ENCODE results near the gene ARHGEF9.
"Not testable (repeated sequence)": the region's sequence is repeated elsewhere in the genome, so short reads cannot be mapped to it uniquely, and the experiment has no call there.

Gene ARHGEF9

DNA sequence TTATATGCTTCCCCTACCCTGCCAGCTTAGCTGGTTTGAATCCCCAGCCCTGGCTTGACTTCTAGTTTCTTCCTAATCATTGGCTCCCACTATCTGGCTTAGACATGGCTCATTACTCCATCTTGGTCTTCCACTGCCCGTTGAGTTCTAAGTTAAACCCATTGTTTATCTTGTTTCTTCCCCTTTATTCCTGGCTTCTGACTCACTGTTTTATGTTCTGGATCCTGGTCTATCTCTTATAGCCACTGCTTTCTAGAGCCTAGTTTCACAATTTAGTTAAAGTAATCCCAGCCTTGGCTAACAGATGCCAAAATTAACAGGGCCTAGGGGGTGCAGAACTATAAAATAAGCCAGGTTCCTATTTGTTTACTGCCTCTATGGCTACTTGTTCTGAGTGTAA, 120.9 kb downstream of the ARHGEF9 start:
- DNase-seq (ENCODE audit: low spot score): no peak

DNA sequence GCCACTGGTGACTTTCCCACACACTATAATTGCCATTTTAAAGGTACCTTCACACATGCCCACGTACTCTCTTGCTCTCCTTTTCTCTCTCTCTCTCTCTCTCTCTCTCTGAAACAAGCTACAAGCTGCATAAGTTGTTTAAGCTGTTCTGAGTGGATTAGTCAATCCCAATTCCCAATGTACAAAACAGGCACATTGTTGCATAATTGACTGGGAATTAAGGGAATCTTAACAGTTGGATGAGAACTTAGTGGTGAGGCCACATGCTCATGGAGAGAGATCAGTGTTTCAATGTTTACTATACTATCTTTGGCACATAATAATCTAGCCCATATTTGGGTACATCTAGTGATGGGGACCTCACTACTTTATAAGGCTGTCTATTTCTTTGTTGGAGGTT, 123.3 kb downstream of the ARHGEF9 start:
- DNase-seq (ENCODE audit: low spot score): no peak
- TF ChIP-seq, protein P1, sequence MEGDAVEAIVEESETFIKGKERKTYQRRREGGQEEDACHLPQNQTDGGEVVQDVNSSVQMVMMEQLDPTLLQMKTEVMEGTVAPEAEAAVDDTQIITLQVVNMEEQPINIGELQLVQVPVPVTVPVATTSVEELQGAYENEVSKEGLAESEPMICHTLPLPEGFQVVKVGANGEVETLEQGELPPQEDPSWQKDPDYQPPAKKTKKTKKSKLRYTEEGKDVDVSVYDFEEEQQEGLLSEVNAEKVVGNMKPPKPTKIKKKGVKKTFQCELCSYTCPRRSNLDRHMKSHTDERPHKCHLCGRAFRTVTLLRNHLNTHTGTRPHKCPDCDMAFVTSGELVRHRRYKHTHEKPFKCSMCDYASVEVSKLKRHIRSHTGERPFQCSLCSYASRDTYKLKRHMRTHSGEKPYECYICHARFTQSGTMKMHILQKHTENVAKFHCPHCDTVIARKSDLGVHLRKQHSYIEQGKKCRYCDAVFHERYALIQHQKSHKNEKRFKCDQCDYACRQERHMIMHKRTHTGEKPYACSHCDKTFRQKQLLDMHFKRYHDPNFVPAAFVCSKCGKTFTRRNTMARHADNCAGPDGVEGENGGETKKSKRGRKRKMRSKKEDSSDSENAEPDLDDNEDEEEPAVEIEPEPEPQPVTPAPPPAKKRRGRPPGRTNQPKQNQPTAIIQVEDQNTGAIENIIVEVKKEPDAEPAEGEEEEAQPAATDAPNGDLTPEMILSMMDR (IDR thresholded peaks at IDR 0.05; ENCODE audit: extremely low read depth, missing control alignments): no peak

More for the DNA sequence above, 120.9 kb downstream of the ARHGEF9 start:
- TF ChIP-seq, protein P1 (IDR thresholded peaks at IDR 0.05; ENCODE audit: extremely low read depth, missing control alignments): no peak

DNA sequence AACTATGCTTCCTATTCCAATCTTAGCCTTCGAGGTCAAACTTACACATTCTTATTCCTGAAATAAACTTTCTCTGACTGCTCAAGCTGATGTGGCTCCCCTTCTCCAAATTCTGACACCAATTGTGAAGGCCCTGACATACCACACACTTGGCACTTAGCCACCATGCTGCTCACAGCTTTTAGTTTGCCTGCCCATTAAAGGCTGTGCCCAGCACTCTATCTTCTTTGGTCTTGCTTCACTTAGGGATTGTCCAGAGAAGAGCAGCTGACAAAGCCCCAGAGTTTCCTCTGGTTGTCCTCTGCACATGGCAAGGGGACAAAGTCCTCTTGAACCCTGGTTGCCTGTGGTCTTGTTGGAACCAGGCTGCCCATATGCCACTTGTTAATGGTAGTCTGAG, 126.1 kb downstream of the ARHGEF9 start:
- no peak for DNase-seq (ENCODE audit: low spot score)
- TF ChIP-seq, protein P1 (IDR thresholded peaks at IDR 0.05; ENCODE audit: extremely low read depth, missing control alignments): no peak

DNA sequence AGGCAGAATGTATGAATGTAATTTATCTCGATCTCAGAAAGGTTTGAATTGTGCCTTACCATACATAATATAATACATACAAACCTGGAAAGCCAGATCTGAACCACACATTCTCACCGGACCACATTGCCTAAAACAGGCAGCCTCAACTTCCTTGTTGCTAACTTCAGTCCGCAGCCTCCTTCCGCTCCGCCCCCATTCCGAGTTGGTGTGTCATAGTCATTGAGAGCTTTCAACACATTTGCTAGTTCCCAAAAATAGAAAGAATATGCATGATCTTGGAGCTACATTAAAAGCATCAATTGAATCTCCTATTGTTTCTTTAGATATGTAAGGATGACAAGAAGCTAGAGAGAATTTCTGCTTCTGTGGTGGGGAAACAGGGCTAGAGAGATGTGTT, 127.2 kb downstream of the ARHGEF9 start:
- no peak for DNase-seq (ENCODE audit: low spot score)
- TF ChIP-seq, protein P1 (IDR thresholded peaks at IDR 0.05; ENCODE audit: extremely low read depth, missing control alignments): no peak

DNA sequence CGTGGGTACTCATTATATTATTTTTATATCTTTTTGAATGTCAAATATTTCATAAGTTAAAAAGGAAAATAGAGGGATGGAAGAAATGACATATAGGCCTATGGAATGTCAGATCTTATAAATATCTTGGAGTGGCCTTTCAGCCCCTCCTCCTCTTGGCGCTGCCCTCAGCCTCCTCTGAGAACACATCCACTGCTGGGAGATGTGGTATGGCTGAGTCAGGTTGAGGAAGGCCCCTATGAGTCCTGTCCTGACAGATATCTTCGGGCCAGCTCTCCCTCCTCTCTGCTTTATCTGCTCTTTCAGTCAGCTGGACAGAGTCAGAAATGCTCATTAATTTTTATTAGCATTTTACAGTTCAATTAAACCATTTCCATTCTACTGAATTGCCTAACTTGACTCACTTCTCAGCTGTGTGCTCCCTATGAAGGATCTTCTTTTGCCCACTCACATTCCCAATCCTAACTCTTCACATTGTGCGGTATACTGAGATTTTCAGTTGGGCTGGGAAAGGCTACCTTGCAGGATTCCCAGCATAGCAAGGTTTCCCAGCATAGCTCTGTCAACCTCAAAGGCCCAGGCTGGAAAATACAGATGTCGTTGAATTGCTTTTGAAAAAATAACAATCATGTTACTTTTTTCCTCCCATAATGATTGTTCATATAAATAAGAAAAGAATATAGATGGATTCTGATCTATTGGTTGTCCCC, 128.0 kb downstream of the ARHGEF9 start:
- DNase-seq (ENCODE audit: low spot score): no peak
- TF ChIP-seq, protein P1 (IDR thresholded peaks at IDR 0.05; ENCODE audit: extremely low read depth, missing control alignments): no peak

DNA sequence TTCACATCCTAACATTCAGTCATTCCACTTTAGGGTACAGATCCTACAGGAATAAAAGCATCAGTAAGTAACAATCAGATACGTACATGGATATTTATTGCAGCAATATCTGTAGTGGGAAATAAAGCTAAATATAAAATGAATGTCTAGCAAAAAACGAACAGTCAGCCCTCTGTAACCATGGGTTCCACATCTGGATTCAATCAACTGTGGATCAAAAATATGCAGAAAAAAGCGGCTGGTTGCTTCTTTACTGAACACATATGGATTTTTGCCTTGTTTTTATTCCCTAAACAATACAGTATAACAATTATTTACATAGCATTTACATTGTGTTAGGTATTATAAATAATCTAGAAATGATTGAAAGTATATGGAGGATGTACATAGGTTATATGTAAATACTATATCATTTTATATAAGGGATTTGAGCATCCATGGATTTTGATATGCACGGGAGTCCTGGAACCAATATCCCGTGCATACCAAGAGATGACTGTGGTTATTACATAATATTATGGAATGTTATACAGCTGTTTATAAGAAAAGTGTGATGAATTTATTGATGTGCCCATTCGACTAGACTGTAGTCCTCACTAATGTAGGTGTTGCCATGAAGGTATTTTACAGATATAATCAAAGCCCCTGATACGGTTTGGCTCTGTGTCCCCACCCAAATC, 132.8 kb downstream of the ARHGEF9 start:
- no peak for DNase-seq (ENCODE audit: low spot score)
- TF ChIP-seq, protein P1 (IDR thresholded peaks at IDR 0.05; ENCODE audit: extremely low read depth, missing control alignments): no peak

DNA sequence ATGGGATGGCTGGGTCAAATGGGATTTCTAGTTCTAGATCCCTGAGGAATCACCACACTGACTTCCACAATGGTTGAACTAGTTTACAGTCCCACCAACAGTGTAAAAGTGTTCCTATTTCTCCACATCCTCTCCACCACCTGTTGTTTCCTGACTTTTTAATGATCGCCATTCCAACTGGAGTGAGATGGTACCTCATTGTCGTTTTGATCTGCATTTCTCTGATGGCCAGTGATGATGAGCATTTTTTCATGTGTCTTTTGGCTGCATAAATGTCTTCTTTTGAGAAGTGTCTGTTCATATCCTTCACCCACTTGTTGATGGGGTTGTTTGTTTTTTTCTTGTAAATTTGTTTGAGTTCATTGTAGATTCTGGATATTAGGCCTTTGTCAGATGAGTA, 139.3 kb downstream of the ARHGEF9 start:
- DNase-seq (ENCODE audit: low spot score): not testable (repeated sequence)

DNA sequence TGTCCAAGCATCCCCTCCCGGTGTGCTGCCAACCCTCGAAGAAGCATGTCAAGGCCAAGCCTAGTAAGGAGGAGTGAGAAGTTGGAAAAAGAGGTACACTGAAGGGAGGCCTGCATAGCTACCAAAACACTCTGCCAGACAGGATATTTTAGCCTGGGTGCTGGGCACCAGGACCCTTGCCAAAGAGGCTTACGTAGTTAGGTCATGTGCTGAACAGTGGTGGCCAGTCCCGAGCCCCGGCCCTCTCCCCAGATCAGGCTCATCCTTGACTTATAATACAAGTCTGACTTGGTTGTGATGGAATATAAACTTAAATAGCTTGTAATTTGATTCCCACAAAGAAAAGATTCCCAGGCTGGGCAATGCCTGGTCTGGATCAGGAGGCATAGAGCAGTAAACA, 149.3 kb downstream of the ARHGEF9 start:
- TF ChIP-seq, protein P1 (IDR thresholded peaks at IDR 0.05; ENCODE audit: extremely low read depth, missing control alignments): no peak
- DNase-seq (ENCODE audit: low spot score): no peak

Data from GM20000 (cell line).